Hepatocyte (in vitro differentiated cells): ENCODE measurements around the gene IL3RA. TPM values are rescaled to one million over a fixed set of nuclear protein-coding genes. Genes with fewer than 3 reads are reported as not detected.

Experiments used
- DNase-seq: peaks from one replicate; pipeline ENCODE4 v3.0.0-alpha.2; 2016; ENCODE audit warnings: low spot score
- H2AFZ ChIP-seq: fragments of 200-600 bp; sonication (generic); 2 replicates; pipeline ENCODE4 v1.6.0; 2016; ENCODE audit warnings: antibody characterized with exemption, mild to moderate bottlenecking
- H3K27ac ChIP-seq: fragments of 200-600 bp; sonication (generic); 2 replicates; pipeline ENCODE4 v1.5.1; 2016; ENCODE audit warnings: mild to moderate bottlenecking
- H3K27me3 ChIP-seq: fragments of 200-600 bp; sonication (generic); 2 replicates; pipeline ENCODE4 v1.6.1; 2016
- H3K36me3 ChIP-seq: fragments of 200-600 bp; sonication (generic); replicated peaks from 2 replicates; pipeline ENCODE4 v1.5.1; 2016; ENCODE audit warnings: low read depth; ENCODE audit not compliant: insufficient read depth
- H3K4me1 ChIP-seq: fragments of 200-600 bp; sonication (generic); 2 replicates; pipeline ENCODE4 v1.5.1; 2016; ENCODE audit warnings: mild to moderate bottlenecking, moderate library complexity; ENCODE audit not compliant: insufficient read depth
- H3K4me2 ChIP-seq: fragments of 200-600 bp; sonication (generic); 2 replicates; pipeline ENCODE4 v1.6.0; 2016
- H3K4me3 ChIP-seq: fragments of 200-600 bp; sonication (generic); 2 replicates; pipeline ENCODE4 v1.5.1; 2016; ENCODE audit warnings: mild to moderate bottlenecking
- H3K79me2 ChIP-seq: fragments of 200-600 bp; sonication (generic); 2 replicates; pipeline ENCODE4 v1.6.0; 2017; ENCODE audit warnings: mild to moderate bottlenecking
- H3K9me2 ChIP-seq: fragments of 200-600 bp; sonication (generic); replicated peaks from 2 replicates; pipeline ENCODE4 v1.6.0; 2017; ENCODE audit warnings: mild to moderate bottlenecking; ENCODE audit not compliant: insufficient read depth
- H3K9me3 ChIP-seq: fragments of 200-600 bp; sonication (generic); 2 replicates; pipeline ENCODE4 v1.5.1; 2016; ENCODE audit warnings: low read depth, mild to moderate bottlenecking
- H4K20me1 ChIP-seq: fragments of 200-600 bp; sonication (generic); 2 replicates; pipeline ENCODE4 v1.6.0; 2016; ENCODE audit warnings: mild to moderate bottlenecking; ENCODE audit not compliant: insufficient read depth, poor library complexity, severe bottlenecking
- CTCF ChIP-seq: fragments of 200-600 bp; sonication (generic); IDR thresholded peaks from 2 replicates; pipeline ENCODE4 v1.5.1; 2016; ENCODE audit warnings: antibody characterized with exemption, mild to moderate bottlenecking; ENCODE audit not compliant: poor library complexity
- EZH2 ChIP-seq: fragments of 200-600 bp; sonication (generic); IDR thresholded peaks from 2 replicates; pipeline ENCODE4 v1.6.1; 2016; ENCODE audit warnings: antibody characterized with exemption, mild to moderate bottlenecking, borderline replicate concordance
- EZH2phosphoT487 ChIP-seq: fragments of 200-600 bp; sonication (generic); IDR thresholded peaks from one replicate; pipeline ENCODE4 v1.6.1; 2018; ENCODE audit warnings: antibody characterized with exemption, mild to moderate bottlenecking, low read depth, moderate library complexity; ENCODE audit not compliant: unreplicated experiment, severe bottlenecking
- WGBS: methylation state at CpG from one replicate; pipeline ENCODE4 v1.1.6; 2016; ENCODE audit warnings: low lambda C conversion rate; ENCODE audit errors: missing lambda C conversion rate; 5-methylcytosine and 5-hydroxymethylcytosine counted together
- polyA plus RNA-seq: library from polyadenylated mRNA; unstranded; fragments of >200 nt; fragmentation: Nextera tagmentation; extraction: Ambion mirVana; gene quantifications from 2 replicates; pipeline ENCODE4 v1.2.1, GENCODE V29; 2016
- total RNA-seq: library from RNA; depleted of rRNA; stranded (reverse); fragments of >200 nt; gene quantifications from 2 replicates; pipeline ENCODE4 v1.2.3, GENCODE V29; 2014

The IL3RA gene
- total and polyA plus RNA-seq, 2 experiments from 2014 or later, result 0.30 to 0.42 TPM

- peak overlapping the region; percentile 87 for H3K4me2 ChIP-seq
- 1% methylated on average over 39 of the region's 76 CpGs for WGBS
- DNase-seq, result peak; percentile 87
- TF ChIP-seq EZH2phosphoT487, result no peak
- TF ChIP-seq EZH2, result no peak
- no peak for TF ChIP-seq CTCF
- peak overlapping the region; percentile 45 for H2AFZ ChIP-seq
- no peaks in the 10 kb centered on the region for H3K27me3 ChIP-seq
- H3K9me2 ChIP-seq, result no peaks in the 10 kb centered on the region
- H3K9me3 ChIP-seq, result no peaks in the 10 kb centered on the region
- peaks cover 15% of the 10 kb centered on the region for H3K4me1 ChIP-seq
- H3K79me2 ChIP-seq, result peaks cover 54% of the 10 kb centered on the region
- H3K36me3 ChIP-seq, result no peaks in the 10 kb centered on the region
- peaks cover 38% of the 10 kb centered on the region for H4K20me1 ChIP-seq
- H3K4me3 ChIP-seq, result peak overlapping the region; percentile 67
- peak overlapping the region; percentile 98 for H3K27ac ChIP-seq
Observed at GRCh38 chrX:1392376-1393068, 55.9 kb downstream of the IL3RA start.

- no peak overlapping the region for H2AFZ ChIP-seq
- no peaks in the 10 kb centered on the region for H3K9me3 ChIP-seq
- H3K4me1 ChIP-seq, result peaks cover 15% of the 10 kb centered on the region
- WGBS, result 82% methylated on average over 11 of the region's 16 CpGs
- H3K4me3 ChIP-seq, result no peak overlapping the region
- H3K4me2 ChIP-seq, result peak overlapping the region; percentile 87
- H4K20me1 ChIP-seq, result peaks cover 24% of the 10 kb centered on the region
- no peaks in the 10 kb centered on the region for H3K9me2 ChIP-seq
- no peak for DNase-seq
- peak overlapping the region; percentile 98 for H3K27ac ChIP-seq
- no peaks in the 10 kb centered on the region for H3K27me3 ChIP-seq
- H3K79me2 ChIP-seq, result peaks cover 40% of the 10 kb centered on the region
- no peaks in the 10 kb centered on the region for H3K36me3 ChIP-seq
- no peak for TF ChIP-seq CTCF
- no peak for TF ChIP-seq EZH2
- TF ChIP-seq EZH2phosphoT487, result no peak
Observed at GRCh38 chrX:1393871-1394615, 57.5 kb downstream of the IL3RA start.

DNA sequence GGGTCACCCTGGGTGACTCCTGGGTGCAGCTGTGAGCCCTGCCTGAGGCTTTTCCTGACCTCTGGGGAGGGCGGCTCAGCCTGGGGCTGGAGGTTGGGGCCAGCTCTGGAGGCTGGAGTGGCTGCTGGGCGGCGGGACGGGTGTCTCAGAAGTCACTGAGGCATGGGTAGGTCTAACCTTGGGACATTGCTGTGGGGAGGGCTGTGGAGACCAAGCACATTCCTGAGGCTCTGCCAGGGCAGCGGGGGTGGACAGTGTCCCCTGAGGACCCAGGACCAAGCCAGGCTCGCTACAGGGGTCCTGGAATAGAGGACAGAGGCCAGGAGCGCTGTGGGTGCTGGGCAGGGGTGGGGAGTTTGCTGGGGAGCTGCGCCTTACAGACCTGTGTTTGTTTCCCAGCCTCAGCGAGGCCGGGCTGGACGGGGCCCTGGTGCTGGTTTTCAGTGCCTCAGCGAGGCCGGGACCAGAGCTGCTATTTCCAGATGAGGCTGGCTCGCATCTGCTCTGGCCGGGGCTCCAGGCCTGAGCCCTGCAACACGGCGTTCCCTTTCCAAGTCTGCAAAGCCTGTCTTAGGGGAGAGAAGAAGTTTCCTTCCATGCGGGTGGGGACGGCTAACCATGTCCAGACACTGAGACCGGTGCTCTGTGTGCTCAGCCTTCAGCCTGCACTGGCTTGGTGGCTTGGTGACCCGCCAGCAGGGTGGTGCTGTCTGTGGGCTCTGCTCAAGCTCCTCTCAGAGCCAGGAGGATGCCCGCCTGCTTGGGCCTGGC is 58.3 kb downstream of the IL3RA start:
- no peak overlapping the region for H3K27ac ChIP-seq
- no peak overlapping the region for H2AFZ ChIP-seq
- no peaks in the 10 kb centered on the region for H3K9me3 ChIP-seq
- H3K4me1 ChIP-seq, result peaks cover 11% of the 10 kb centered on the region
- no peak overlapping the region for H3K4me3 ChIP-seq
- DNase-seq, result no peak
- TF ChIP-seq EZH2phosphoT487 (no peak), EZH2 (no peak), CTCF (no peak)
- no peaks in the 10 kb centered on the region for H3K36me3 ChIP-seq
- no peaks in the 10 kb centered on the region for H3K9me2 ChIP-seq
- no peaks in the 10 kb centered on the region for H3K27me3 ChIP-seq
- H4K20me1 ChIP-seq, result peaks cover 15% of the 10 kb centered on the region
- WGBS, result 95% methylated on average over 22 of the region's 22 CpGs
- H3K79me2 ChIP-seq, result peaks cover 31% of the 10 kb centered on the region
- H3K4me2 ChIP-seq, result peak overlapping the region; percentile 41
